ENCODE data around the gene FAM222B. TPM values are rescaled to one million over a fixed set of nuclear protein-coding genes. Genes with fewer than 3 reads are reported as not detected.

Gene FAM222B
- total and polyA plus RNA-seq, 11 donors: 9.2 to 33.2 (median 16.7) TPM

DNA sequence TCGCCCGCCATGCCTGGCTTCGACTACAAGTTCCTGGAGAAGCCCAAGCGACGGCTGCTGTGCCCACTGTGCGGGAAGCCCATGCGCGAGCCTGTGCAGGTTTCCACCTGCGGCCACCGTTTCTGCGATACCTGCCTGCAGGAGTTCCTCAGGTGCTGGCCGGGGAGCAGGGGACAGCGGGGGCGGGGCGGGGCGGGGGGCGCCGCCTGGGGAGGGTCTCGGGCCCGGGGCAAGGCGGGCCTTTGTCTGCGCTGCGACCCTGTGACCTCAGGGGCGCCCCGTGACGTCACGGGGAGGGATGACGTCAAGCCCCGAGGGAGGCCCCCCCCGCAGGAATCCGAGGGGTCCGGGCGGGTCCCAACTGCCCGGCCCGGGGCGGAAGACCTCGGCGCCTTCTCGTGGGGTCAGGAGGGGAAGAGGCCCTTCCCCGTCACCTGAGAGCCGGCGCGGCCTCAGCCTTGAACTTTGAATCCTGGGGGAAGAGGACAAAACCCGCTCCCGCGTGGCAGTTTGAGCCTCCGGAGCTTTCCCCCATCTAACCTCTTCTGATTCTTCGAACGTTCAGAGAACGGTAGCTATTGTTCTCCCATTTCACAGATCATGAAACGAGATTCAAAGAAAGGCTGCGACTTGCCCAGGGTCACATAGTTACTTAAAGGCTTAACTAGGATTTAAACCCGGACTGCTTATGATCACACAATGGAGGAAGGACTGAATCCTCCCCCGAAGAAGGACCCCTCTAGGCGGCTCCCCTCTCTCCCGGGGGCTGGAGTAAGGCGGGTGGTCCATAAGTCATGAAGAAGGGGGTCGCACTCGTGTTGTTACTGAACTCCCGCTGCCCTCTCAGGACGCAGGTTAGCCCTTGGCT lies 98.3 kb downstream of the FAM222B start:
- Histone ChIP-seq H3K27me3 (no peaks in the 10 kb centered on the region), H3K27ac (peak overlapping the region in 11 of 12 donors; percentile 51 to 88 (median 86)), H3K4me3 (peak overlapping the region; percentile 56 to 89 (median 76)), H3K36me3 (peaks cover 0 to 18% (median 2%) of the 10 kb centered on the region in 9 donors), H3K9me3 (no peaks in the 10 kb centered on the region), H3K4me1 (peaks cover 0 to 59% (median 32%) of the 10 kb centered on the region in 12 donors)
- DNase-seq (peak in 2 of 5 donors; percentile 43 to 65), ATAC-seq (peak in 3 of 4 donors; percentile 1 to 37 (median 16))
- 2 to 5% (median 4%) methylated on average over 52 to 61 of the region's 61 CpGs for WGBS, 4 donors
- TF ChIP-seq CTCF (IDR thresholded peaks at IDR 0.05): no peak
- TF ChIP-seq POLR2A (IDR thresholded peaks at IDR 0.05): no peak
- intact Hi-C loops (cut with DNase I): loop anchor here in 2 of 10 donors (2.0 kb wide), 1 partner anchor 16 kb away; the partner anchor contains the start of gene NEK8 (in 2 of the 2)

- Histone ChIP-seq H3K27ac (peak within 1 kb of the TSS; percentile 55 to 88 (median 86)), H3K36me3 (peaks cover 0 to 11% (median 0%) of the 10 kb centered on the region in 9 donors), H3K4me3 (peak within 1 kb of the TSS; percentile 56 to 89 (median 76)), H3K27me3 (no peaks in the 10 kb centered on the region), H3K9me3 (no peaks in the 10 kb centered on the region), H3K4me1 (peaks cover 0 to 57% (median 32%) of the 10 kb centered on the region in 12 donors)
- ATAC-seq (peak; percentile 83 to 91 (median 87)), DNase-seq (peak; percentile 79 to 89 (median 84))
- TF ChIP-seq CTCF (IDR thresholded peaks at IDR 0.05) (peak in 6 of 12 donors; percentile 14 to 42 (median 34)), POLR2A (IDR thresholded peaks at IDR 0.05) (peak in 1 of 2 donors; percentile 67)
- WGBS, 4 donors: 1 to 6% (median 2%) methylated on average over 27 to 70 of the region's 70 CpGs
- intact Hi-C loops (cut with DNase I): loop anchor here in 4 of 10 donors (2.0 kb wide), 1 partner anchor 15 kb away; the partner anchor contains the start of gene NEK8 (in 4 of the 4)
These were observed 99.1 kb downstream of the FAM222B start, which contains the start of gene TRAF4 for GRCh38 chr17:28743243-28744103. TSS of gene TRAF4 (plus strand) at chr17:28744011. CDS start at chr17:28744113, 102 bp downstream.

DNA sequence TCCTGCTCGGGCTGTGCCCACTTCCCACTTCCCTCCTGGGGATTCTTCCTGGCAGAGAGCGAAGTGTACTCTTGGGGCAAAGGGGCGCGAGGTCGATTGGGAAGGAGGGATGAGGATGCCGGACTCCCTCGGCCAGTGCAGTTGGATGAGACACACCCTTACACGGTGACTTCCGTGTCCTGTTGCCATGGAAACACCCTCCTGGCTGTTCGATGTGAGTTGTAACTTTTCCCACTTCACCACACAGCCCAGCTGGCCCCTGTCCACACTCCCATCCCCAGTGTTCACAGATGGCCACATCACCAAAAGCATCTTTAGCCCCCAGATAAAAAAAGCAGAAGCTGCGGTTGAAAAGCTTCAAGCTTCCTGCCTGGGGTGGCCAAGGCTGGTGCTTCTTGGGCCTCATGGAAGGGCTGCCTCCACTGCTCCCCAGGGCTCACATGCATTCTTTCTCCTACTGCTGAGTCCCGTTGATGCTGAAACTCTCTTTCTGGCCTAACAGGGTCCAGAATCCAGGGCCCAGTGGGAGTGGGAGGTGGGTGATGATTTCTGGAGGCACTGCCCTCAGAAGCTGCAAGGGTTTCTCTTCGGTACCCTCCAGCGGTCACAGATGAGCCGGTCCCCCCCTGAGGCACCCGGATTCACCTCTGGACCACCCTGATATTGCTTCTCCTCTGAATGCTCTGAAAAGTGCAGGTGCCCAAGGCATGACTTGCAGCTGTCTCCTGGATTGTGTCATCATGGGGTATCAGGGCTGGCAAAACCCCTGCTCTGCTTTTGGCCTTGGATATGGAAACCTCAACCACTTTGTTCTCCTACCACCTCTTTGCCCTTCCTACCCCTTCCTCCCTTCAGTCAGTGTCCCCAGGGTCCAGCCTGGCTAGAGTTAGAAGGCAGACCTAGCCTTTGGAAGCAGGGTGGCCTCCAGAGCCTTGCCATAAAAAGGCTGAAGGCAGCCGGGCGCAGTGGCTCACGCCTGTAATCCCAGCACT lies 100.9 kb downstream of the FAM222B start:
- DNase-seq (peak in 1 of 5 donors; percentile 25), ATAC-seq (no peak)
- H3K4me1 ChIP-seq: peaks cover 0 to 48% (median 30%) of the 10 kb centered on the region in 12 donors
- H3K27ac ChIP-seq: no peak overlapping the region
- no peak for TF ChIP-seq CTCF (IDR thresholded peaks at IDR 0.05)
- no peak for TF ChIP-seq POLR2A (IDR thresholded peaks at IDR 0.05)
- no peaks in the 10 kb centered on the region for H3K27me3 ChIP-seq
- intact Hi-C loops (cut with DNase I): loop anchor here in 2 of 10 donors (2.0 kb wide), 1 partner anchor 13 kb away; the partner anchor contains the start of gene NEK8 (in 2 of the 2)
- H3K9me3 ChIP-seq: no peaks in the 10 kb centered on the region
- WGBS, 4 donors: 78 to 84% (median 81%) methylated on average over 18 to 19 of the region's 19 CpGs
- no peak overlapping the region for H3K4me3 ChIP-seq
- no peaks in the 10 kb centered on the region for H3K36me3 ChIP-seq

All from heart left ventricle (tissue), 16 donors.